HEK293 (cell line): ENCODE measurements around the gene SP3.

Source experiments
- KLF1 ChIP-seq: fragments of 450-650 bp; formaldehyde crosslinking; IDR thresholded peaks from 2 replicates; pipeline ENCODE4 v1.5.1; 2016; ENCODE audit warnings: missing biosample characterization, missing genetic modification characterization
- KLF7 ChIP-seq: fragments of 450-650 bp; formaldehyde crosslinking; IDR thresholded peaks from 2 replicates; pipeline ENCODE4 v1.5.1; 2016; ENCODE audit warnings: missing biosample characterization, missing genetic modification characterization, borderline replicate concordance
- ZNF121 ChIP-seq: fragments of 450-650 bp; formaldehyde crosslinking; IDR thresholded peaks from 2 replicates; pipeline ENCODE4 v1.5.1; 2016; ENCODE audit warnings: missing biosample characterization, missing genetic modification characterization
- ZNF274 ChIP-seq, 2 experiments: fragments of 200-500 bp in 1 of 2; fragments of 450-650 bp in 1 of 2; sonication (Bioruptor generic) in 1 of 2; formaldehyde crosslinking in 1 of 2; IDR thresholded peaks; 2 replicates each; pipeline versions ENCODE4 v1.5.1 to v1.6.1; 2014 to 2016; ENCODE audit warnings: borderline replicate concordance in 1 of 2, inconsistent platforms in 1 of 2, low read length in 1 of 2, missing biosample characterization in 1 of 2, missing genetic modification characterization in 1 of 2
- ZNF335 ChIP-seq: fragments of 450-650 bp; formaldehyde crosslinking; conservative IDR thresholded peaks from 2 replicates; pipeline ENCODE4 v1.5.1; 2016; ENCODE audit warnings: missing biosample characterization, missing genetic modification characterization
- ZNF558 ChIP-seq: fragments of 450-650 bp; formaldehyde crosslinking; IDR thresholded peaks from 2 replicates; pipeline ENCODE4 v1.5.1; 2016; ENCODE audit warnings: missing biosample characterization, missing genetic modification characterization
- TF ChIP-seq, protein P1 (sequence below): fragments of 450-650 bp; formaldehyde crosslinking; IDR thresholded peaks from 2 replicates; pipeline ENCODE4 v1.5.1; 2016; ENCODE audit warnings: missing biosample characterization, missing genetic modification characterization
- TF ChIP-seq, protein P2 (sequence below): sonication (generic); formaldehyde crosslinking; IDR thresholded peaks from 2 replicates; pipeline ENCODE4 v1.8.1; 2022; ENCODE audit warnings: mild to moderate bottlenecking, moderate library complexity, missing genetic modification reagents
- TF ChIP-seq, protein P3 (sequence below): fragments of 450-650 bp; formaldehyde crosslinking; IDR thresholded peaks from 2 replicates; pipeline ENCODE4 v1.5.1; 2016; ENCODE audit warnings: missing biosample characterization, missing genetic modification characterization

- TF ChIP-seq ZNF121, result no peak
- TF ChIP-seq ZNF274 (IDR thresholded peaks at IDR 0.05; ENCODE audit: low read length), result no peak
- no peak for TF ChIP-seq ZNF274 (tag by site-specific recombination; IDR thresholded peaks at IDR 0.05; ENCODE audit: borderline replicate concordance)
- TF ChIP-seq, protein P1, sequence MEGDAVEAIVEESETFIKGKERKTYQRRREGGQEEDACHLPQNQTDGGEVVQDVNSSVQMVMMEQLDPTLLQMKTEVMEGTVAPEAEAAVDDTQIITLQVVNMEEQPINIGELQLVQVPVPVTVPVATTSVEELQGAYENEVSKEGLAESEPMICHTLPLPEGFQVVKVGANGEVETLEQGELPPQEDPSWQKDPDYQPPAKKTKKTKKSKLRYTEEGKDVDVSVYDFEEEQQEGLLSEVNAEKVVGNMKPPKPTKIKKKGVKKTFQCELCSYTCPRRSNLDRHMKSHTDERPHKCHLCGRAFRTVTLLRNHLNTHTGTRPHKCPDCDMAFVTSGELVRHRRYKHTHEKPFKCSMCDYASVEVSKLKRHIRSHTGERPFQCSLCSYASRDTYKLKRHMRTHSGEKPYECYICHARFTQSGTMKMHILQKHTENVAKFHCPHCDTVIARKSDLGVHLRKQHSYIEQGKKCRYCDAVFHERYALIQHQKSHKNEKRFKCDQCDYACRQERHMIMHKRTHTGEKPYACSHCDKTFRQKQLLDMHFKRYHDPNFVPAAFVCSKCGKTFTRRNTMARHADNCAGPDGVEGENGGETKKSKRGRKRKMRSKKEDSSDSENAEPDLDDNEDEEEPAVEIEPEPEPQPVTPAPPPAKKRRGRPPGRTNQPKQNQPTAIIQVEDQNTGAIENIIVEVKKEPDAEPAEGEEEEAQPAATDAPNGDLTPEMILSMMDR (tag by site-specific recombination), result no peak
- no peak for TF ChIP-seq KLF1 (tag by site-specific recombination)
- TF ChIP-seq ZNF558, result no peak
- no peak for TF ChIP-seq KLF7 (tag by site-specific recombination)
- TF ChIP-seq, protein P2, sequence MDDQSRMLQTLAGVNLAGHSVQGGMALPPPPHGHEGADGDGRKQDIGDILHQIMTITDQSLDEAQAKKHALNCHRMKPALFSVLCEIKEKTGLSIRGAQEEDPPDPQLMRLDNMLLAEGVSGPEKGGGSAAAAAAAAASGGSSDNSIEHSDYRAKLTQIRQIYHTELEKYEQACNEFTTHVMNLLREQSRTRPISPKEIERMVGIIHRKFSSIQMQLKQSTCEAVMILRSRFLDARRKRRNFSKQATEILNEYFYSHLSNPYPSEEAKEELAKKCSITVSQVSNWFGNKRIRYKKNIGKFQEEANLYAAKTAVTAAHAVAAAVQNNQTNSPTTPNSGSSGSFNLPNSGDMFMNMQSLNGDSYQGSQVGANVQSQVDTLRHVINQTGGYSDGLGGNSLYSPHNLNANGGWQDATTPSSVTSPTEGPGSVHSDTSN (CRISPR knock-in tag), result no peak
- TF ChIP-seq ZNF335 (tag by site-specific recombination), result no peak
- TF ChIP-seq, protein P3, sequence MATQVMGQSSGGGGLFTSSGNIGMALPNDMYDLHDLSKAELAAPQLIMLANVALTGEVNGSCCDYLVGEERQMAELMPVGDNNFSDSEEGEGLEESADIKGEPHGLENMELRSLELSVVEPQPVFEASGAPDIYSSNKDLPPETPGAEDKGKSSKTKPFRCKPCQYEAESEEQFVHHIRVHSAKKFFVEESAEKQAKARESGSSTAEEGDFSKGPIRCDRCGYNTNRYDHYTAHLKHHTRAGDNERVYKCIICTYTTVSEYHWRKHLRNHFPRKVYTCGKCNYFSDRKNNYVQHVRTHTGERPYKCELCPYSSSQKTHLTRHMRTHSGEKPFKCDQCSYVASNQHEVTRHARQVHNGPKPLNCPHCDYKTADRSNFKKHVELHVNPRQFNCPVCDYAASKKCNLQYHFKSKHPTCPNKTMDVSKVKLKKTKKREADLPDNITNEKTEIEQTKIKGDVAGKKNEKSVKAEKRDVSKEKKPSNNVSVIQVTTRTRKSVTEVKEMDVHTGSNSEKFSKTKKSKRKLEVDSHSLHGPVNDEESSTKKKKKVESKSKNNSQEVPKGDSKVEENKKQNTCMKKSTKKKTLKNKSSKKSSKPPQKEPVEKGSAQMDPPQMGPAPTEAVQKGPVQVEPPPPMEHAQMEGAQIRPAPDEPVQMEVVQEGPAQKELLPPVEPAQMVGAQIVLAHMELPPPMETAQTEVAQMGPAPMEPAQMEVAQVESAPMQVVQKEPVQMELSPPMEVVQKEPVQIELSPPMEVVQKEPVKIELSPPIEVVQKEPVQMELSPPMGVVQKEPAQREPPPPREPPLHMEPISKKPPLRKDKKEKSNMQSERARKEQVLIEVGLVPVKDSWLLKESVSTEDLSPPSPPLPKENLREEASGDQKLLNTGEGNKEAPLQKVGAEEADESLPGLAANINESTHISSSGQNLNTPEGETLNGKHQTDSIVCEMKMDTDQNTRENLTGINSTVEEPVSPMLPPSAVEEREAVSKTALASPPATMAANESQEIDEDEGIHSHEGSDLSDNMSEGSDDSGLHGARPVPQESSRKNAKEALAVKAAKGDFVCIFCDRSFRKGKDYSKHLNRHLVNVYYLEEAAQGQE, result no peak
Observed at GRCh38 chr2:173955867-173956266, 9.3 kb downstream of the SP3 start.
